Parathyroid adenoma (tissue), 2 donors: ENCODE data around the gene METTL27.

ENCODE experiments used
- H2AFZ ChIP-seq: fragments of 300-600 bp; sonication (generic); one replicate; pipeline ENCODE4 v1.7.0; 2017; ENCODE audit warnings: antibody characterized with exemption, mild to moderate bottlenecking
- H3K27ac ChIP-seq: fragments of 300-600 bp; sonication (generic); one replicate; pipeline ENCODE4 v1.7.0; 2017
- H3K27me3 ChIP-seq: fragments of 300-600 bp; sonication (generic); one replicate; pipeline ENCODE4 v1.7.0; 2017; ENCODE audit warnings: low read length; ENCODE audit not compliant: control insufficient read depth, insufficient read depth
- H3K36me3 ChIP-seq: fragments of 300-600 bp; sonication (generic); one replicate; pipeline ENCODE4 v1.7.0; 2017; ENCODE audit warnings: low read length; ENCODE audit not compliant: control insufficient read depth, insufficient read depth
- H3K4me1 ChIP-seq: fragments of 300-600 bp; sonication (generic); one replicate; pipeline ENCODE4 v1.7.0; 2017; ENCODE audit warnings: control low read depth
- H3K4me2 ChIP-seq: fragments of 300-600 bp; sonication (generic); one replicate; pipeline ENCODE4 v1.7.0; 2017; ENCODE audit warnings: low read length
- H3K4me3 ChIP-seq: fragments of 300-600 bp; sonication (generic); one replicate; pipeline ENCODE4 v1.7.0; 2017; ENCODE audit warnings: low read depth, low read length
- H3K79me2 ChIP-seq: fragments of 300-600 bp; sonication (generic); one replicate; pipeline ENCODE4 v1.7.0; 2017; ENCODE audit warnings: control low read depth
- H3K9ac ChIP-seq: fragments of 300-600 bp; sonication (generic); one replicate; pipeline ENCODE4 v1.7.0; 2017; ENCODE audit warnings: mild to moderate bottlenecking
- H3K9me3 ChIP-seq: fragments of 300-600 bp; sonication (generic); one replicate; pipeline ENCODE4 v1.7.0; 2017; ENCODE audit warnings: low read length; ENCODE audit not compliant: control insufficient read depth
- CTCF ChIP-seq: fragments of 300-600 bp; sonication (generic); IDR thresholded peaks from one replicate; pipeline ENCODE4 v1.7.0; 2017; ENCODE audit warnings: antibody characterized with exemption, mild to moderate bottlenecking
- donor health status: primary hyperparathyroidism.

METTL27 gene

DNA sequence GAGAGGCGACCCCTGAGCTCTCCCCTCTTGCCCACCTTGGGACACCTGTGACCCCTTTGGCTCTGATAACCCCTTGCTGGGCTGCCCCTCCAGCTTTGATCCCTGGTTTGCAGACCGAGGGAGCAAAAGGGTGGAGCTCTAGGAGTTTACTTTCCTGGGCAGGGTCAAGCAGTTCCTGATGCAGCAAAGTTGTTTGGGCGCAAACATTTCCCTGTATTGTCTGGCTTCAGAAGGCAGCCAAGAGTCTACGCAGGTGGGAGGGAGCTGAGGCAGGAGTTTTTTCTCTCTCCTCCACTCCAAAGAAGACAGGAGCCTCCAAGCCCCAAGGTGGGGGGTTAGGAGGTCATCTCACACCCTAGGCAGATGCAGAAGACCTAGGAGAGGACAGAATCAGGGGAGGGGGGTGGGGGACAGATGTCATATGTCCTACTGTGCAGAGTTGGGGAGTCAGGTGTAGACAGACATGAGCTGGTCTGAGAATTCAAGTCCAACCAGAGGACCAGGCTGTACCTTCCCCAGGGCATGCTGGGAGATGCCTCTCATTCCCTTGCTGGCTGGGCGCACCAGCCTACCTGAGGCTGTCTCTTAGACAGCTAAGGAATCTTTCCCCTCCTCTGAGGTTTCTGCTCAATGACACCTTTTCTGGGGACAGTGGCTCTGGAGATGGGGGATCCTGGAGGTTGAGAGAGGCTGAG is 39.2 kb upstream of the METTL27 start:
- Histone ChIP-seq H3K9me3 (no peaks in the 10 kb centered on the region), H3K27ac (no peak overlapping the region), H3K36me3 (no peaks in the 10 kb centered on the region), H3K9ac (no peak overlapping the region), H2AFZ (no peak overlapping the region), H3K4me3 (no peak overlapping the region), H3K79me2 (no peaks in the 10 kb centered on the region), H3K27me3 (no peaks in the 10 kb centered on the region), H3K4me2 (no peak overlapping the region), H3K4me1 (no peaks in the 10 kb centered on the region)
- TF ChIP-seq CTCF = no peak

GRCh38 chr7:73880755-73881328 is 38.5 kb upstream of the METTL27 start:
- no peak overlapping the region for H3K9ac ChIP-seq
- no peaks in the 10 kb centered on the region for H3K4me1 ChIP-seq
- no peaks in the 10 kb centered on the region for H3K9me3 ChIP-seq
- H3K27ac ChIP-seq = no peak overlapping the region
- H2AFZ ChIP-seq = no peak overlapping the region
- no peak for TF ChIP-seq CTCF
- H3K79me2 ChIP-seq = no peaks in the 10 kb centered on the region
- H3K36me3 ChIP-seq = no peaks in the 10 kb centered on the region
- H3K4me3 ChIP-seq = no peak overlapping the region
- H3K27me3 ChIP-seq = no peaks in the 10 kb centered on the region
- no peak overlapping the region for H3K4me2 ChIP-seq

DNA sequence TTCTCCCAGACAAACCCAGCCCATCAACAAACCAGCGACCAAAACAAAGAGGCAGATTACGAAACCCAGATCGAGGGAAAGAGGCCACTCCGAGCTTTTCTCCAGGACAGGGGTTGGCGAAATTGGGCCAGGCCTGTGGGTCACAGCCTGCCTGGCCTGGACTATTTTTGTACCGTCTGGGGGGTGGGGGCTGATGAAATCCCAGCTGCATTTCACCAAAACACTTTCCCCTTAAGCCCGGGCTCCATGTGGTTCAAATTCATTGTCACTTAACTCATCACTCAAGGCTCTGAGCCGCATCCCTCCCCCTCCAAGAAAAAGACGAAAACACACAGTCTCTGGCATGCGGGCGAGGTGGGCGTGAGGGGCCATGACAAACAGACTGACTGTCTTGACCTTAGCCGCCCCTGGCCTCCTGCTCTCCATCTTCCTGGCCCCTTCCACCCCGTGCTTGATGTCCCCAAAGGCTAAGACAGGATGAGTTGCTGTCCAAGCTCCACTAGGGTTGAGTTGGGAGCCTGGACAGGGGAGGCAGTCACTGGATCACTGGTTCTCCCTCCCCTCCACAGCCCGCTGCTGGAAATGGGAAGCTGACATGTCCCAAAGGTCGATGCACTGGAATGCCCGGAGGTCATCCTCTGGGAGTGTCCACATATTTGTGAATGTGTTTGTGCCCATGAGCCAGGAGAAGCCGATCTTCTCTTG is 37.8 kb upstream of the METTL27 start:
- Histone ChIP-seq H3K4me3 (no peak overlapping the region), H3K9ac (no peak overlapping the region), H3K4me1 (no peaks in the 10 kb centered on the region), H3K9me3 (no peaks in the 10 kb centered on the region), H3K4me2 (no peak overlapping the region), H3K79me2 (no peaks in the 10 kb centered on the region), H2AFZ (no peak overlapping the region), H3K27ac (peak overlapping the region; percentile 15), H3K27me3 (no peaks in the 10 kb centered on the region), H3K36me3 (no peaks in the 10 kb centered on the region)
- no peak for TF ChIP-seq CTCF

GRCh38 chr7:73876973-73877372 is 34.7 kb upstream of the METTL27 start:
- H3K9ac ChIP-seq = no peak overlapping the region
- no peaks in the 10 kb centered on the region for H3K9me3 ChIP-seq
- H3K27ac ChIP-seq = no peak overlapping the region
- no peaks in the 10 kb centered on the region for H3K27me3 ChIP-seq
- TF ChIP-seq CTCF = no peak
- H3K4me1 ChIP-seq = no peaks in the 10 kb centered on the region
- H3K4me3 ChIP-seq = no peak overlapping the region
- H3K4me2 ChIP-seq = no peak overlapping the region
- no peaks in the 10 kb centered on the region for H3K79me2 ChIP-seq
- no peaks in the 10 kb centered on the region for H3K36me3 ChIP-seq
- no peak overlapping the region for H2AFZ ChIP-seq
